Ovary (tissue), 9 donors: Measurements from ENCODE around the gene DICER1. TPM values are rescaled to one million over a fixed set of nuclear protein-coding genes. Genes with fewer than 3 reads are reported as not detected.

Experiments used
- DNase-seq, 5 donors: peaks; one replicate each; pipeline ENCODE4 v3.0.0-alpha.2; 2019 to 2020
- H3K27ac ChIP-seq, 2 donors: fragments of 200-600 bp; one replicate each; pipeline versions ENCODE4 v1.5.1 to v1.8.0; 2019 to 2022
- H3K27me3 ChIP-seq: fragments of 200-600 bp; one replicate; pipeline ENCODE4 v1.8.0; 2022
- H3K36me3 ChIP-seq: fragments of 200-600 bp; sonication (generic); one replicate; pipeline ENCODE4 v1.5.1; 2019
- H3K4me1 ChIP-seq: one replicate; pipeline ENCODE4 v1.8.1; 2013; ENCODE audit warnings: mild to moderate bottlenecking, moderate library complexity; ENCODE audit not compliant: insufficient read depth
- H3K4me3 ChIP-seq: fragments of 200-600 bp; sonication (generic); one replicate; pipeline ENCODE4 v1.5.1; 2017
- H3K9me3 ChIP-seq, 2 donors: fragments of 200-600 bp in 1 of 2; sonication (generic) in 1 of 2; one replicate each; pipeline versions ENCODE4 v1.5.1 to v1.8.1; 2013 to 2019; ENCODE audit warnings: mild to moderate bottlenecking in 1 of 2, moderate library complexity in 1 of 2
- EP300 ChIP-seq: sonication (generic); formaldehyde crosslinking; IDR thresholded peaks from one replicate; pipeline ENCODE4 v1.6.1; 2017; ENCODE audit warnings: antibody characterized with exemption
- POLR2A ChIP-seq: fragments of 450-650 bp; IDR thresholded peaks from one replicate; pipeline ENCODE4 v1.6.1; 2017; ENCODE audit warnings: antibody characterized with exemption, mild to moderate bottlenecking, moderate library complexity
- WGBS, 3 donors: extraction: QIAGEN DNeasy Blood & Tissue Kit in 1 of 3; methylation state at CpG; one replicate each; pipeline versions ENCODE4 v1.1.5 to v1.1.7; 2013 to 2017; 5-methylcytosine and 5-hydroxymethylcytosine counted together
- intact Hi-C, 4 donors: fragments of 100-400 bp; cut with DNase I; formaldehyde crosslinking; loops; one replicate each; pipeline versions ENCODE4 v1.11.0 to v1.15.1; 2022 to 2023
- polyA plus RNA-seq, 2 donors: library from polyadenylated mRNA; stranded (reverse); fragments of 200-250 nt in 1 of 2; fragments of 350-450 nt in 1 of 2; fragmentation: Illumina TruSeq in 1 of 2; extraction: RNeasy Lipid Tissue Mini Kit (QIAGEN cat#74804) in 1 of 2; gene quantifications; one replicate each; pipeline ENCODE4 v1.2.3, GENCODE V29; 2013 to 2014
- total RNA-seq, 7 donors: library from RNA; depleted of rRNA in 2 of 7; stranded (reverse); fragments of >200 nt in 2 of 7; fragmentation: NEBNext Ultra II Directional in 3 of 7; extraction: Animal tissue kit (Norgen Biotek cat#: 25700) in 3 of 7; gene quantifications; one replicate each; pipeline versions ENCODE4 v1.1.0 to v1.2.4, GENCODE V29; 2016 to 2023
- TF ChIP-seq, protein P1 (sequence below), 3 donors: fragments of 450-650 bp in 2 of 3; fragments of 200-600 bp in 1 of 3; IDR thresholded peaks; one replicate each; pipeline versions ENCODE4 v1.5.1 to v1.8.0; 2016 to 2022; ENCODE audit warnings: antibody characterized with exemption in 3 of 3, mild to moderate bottlenecking in 1 of 3
- donor health status: DM: no; HTN: no; CAD: no; lungs with moderate emphysema.
- donor health status: DM: no; HTN: no; CAD: no.
- donor health status: Bipolar disorder and iron deficiency.
- donor health status: DM: yes; HTN: yes; CAD: no.
- donor health status: DM: no; HTN: no; CAD: no.
- donor health status: DM: yes; HTN: yes; CAD: no.

The DICER1 gene
- total and polyA plus RNA-seq, 9 donors, result 9.6 to 54.7 (median 47.4) TPM

- Histone ChIP-seq H3K4me1 (no peaks in the 10 kb centered on the region), H3K27me3 (no peaks in the 10 kb centered on the region), H3K36me3 (no peaks in the 10 kb centered on the region), H3K4me3 (no peak overlapping the region), H3K27ac (no peak overlapping the region), H3K9me3 (no peaks in the 10 kb centered on the region)
- intact Hi-C loops, result no loop called here
- DNase-seq, result no peak
- TF ChIP-seq, protein P1, sequence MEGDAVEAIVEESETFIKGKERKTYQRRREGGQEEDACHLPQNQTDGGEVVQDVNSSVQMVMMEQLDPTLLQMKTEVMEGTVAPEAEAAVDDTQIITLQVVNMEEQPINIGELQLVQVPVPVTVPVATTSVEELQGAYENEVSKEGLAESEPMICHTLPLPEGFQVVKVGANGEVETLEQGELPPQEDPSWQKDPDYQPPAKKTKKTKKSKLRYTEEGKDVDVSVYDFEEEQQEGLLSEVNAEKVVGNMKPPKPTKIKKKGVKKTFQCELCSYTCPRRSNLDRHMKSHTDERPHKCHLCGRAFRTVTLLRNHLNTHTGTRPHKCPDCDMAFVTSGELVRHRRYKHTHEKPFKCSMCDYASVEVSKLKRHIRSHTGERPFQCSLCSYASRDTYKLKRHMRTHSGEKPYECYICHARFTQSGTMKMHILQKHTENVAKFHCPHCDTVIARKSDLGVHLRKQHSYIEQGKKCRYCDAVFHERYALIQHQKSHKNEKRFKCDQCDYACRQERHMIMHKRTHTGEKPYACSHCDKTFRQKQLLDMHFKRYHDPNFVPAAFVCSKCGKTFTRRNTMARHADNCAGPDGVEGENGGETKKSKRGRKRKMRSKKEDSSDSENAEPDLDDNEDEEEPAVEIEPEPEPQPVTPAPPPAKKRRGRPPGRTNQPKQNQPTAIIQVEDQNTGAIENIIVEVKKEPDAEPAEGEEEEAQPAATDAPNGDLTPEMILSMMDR (IDR thresholded peaks at IDR 0.05), result no peak
- TF ChIP-seq EP300 (no peak), POLR2A (no peak)
- WGBS, 3 donors, result 74 to 76% (median 75%) methylated on average over 8 of the region's 8 CpGs
Measured at GRCh38 chr14:95072310-95072905, 84.9 kb downstream of the DICER1 start.

GRCh38 chr14:95071649-95072280 is 85.6 kb downstream of the DICER1 start:
- H3K9me3 ChIP-seq, result no peaks in the 10 kb centered on the region
- no peak overlapping the region for H3K4me3 ChIP-seq
- 63 to 72% (median 64%) methylated on average over 19 of the region's 19 CpGs for WGBS, 3 donors
- TF ChIP-seq POLR2A (no peak), EP300 (no peak)
- TF ChIP-seq, protein P1 (IDR thresholded peaks at IDR 0.05), result no peak
- H3K27ac ChIP-seq, result no peak overlapping the region
- no peak for DNase-seq
- H3K4me1 ChIP-seq, result no peaks in the 10 kb centered on the region
- H3K36me3 ChIP-seq, result no peaks in the 10 kb centered on the region
- no peaks in the 10 kb centered on the region for H3K27me3 ChIP-seq
- intact Hi-C loops, result no loop called here

DNA sequence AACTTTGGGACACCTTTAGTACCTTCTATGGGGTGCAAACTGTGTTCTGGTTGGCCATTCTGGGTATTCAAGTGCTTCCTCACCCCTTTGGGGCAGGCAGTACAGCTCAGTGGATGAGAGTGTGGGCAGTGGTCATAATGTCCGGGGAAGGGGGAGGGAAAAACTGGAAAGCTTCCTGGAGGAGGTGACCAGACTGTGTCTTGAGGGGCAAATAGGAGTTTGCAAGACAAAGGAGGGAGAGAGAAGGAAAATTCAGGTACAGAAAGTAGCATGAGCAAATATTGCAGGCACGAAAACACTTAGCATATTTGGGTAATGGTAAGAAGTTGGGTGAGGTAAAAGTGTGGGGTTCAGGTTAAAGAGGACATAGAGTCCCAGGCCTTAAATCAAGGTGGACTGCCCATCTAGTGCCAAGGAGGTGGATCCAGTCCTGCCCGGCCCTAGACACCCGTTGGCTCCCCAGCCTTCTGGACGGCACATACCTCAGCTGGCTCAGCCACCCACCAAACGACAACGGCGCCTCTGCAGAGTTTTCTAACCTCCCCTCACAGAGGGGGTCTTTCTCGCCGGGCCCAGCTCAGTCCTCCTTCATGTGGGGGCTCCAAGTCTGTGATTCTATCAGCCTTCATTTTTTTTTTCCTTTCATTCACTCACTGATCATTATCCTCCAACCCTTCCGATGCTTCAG is 86.4 kb downstream of the DICER1 start:
- Histone ChIP-seq H3K4me3 (no peak overlapping the region), H3K4me1 (no peaks in the 10 kb centered on the region), H3K27ac (no peak overlapping the region), H3K36me3 (no peaks in the 10 kb centered on the region), H3K27me3 (no peaks in the 10 kb centered on the region), H3K9me3 (no peaks in the 10 kb centered on the region)
- intact Hi-C loops, result no loop called here
- 42 to 60% (median 44%) methylated on average over 11 of the region's 11 CpGs for WGBS, 3 donors
- TF ChIP-seq EP300 (no peak), POLR2A (no peak)
- TF ChIP-seq, protein P1 (IDR thresholded peaks at IDR 0.05), result no peak
- DNase-seq, result no peak

DNA sequence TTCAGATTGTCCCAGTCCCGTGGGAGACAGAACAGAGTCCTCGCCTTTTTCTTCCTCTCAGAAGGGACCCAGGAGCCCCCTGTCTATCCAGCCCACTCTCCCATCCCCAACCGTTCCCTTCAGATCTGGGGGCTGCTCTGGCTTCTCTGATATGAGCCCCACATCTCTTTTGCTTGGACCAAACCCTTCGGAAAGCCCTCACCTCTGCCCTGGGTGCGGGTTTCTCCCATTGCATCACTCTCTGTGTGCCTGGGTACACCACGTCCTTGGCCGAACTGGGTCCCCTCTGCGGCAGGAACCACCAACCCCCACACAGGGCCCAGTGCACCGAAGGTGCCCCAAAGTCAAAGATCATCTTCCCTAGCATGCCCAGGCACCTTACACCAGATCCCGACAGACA is 87.8 kb downstream of the DICER1 start:
- Histone ChIP-seq H3K4me3 (no peak overlapping the region), H3K9me3 (no peaks in the 10 kb centered on the region), H3K4me1 (no peaks in the 10 kb centered on the region), H3K36me3 (no peaks in the 10 kb centered on the region), H3K27ac (no peak overlapping the region), H3K27me3 (no peaks in the 10 kb centered on the region)
- 86 to 89% (median 86%) methylated on average over 10 of the region's 10 CpGs for WGBS, 3 donors
- intact Hi-C loops, result no loop called here
- no peak for TF ChIP-seq EP300
- no peak for TF ChIP-seq POLR2A
- TF ChIP-seq, protein P1 (IDR thresholded peaks at IDR 0.05), result no peak
- DNase-seq, result no peak
